ENCODE results near the gene CCL17. TPM values are rescaled to one million over a fixed set of nuclear protein-coding genes. Genes with fewer than 3 reads are reported as not detected.
"Not testable (repeated sequence)": the region's sequence is repeated elsewhere in the genome, so short reads cannot be mapped to it uniquely, and the experiment has no call there.

Gene CCL17
- polyA plus RNA-seq (ENCODE audit: insufficient read length in 10 of 10) = not detected
- long read RNA-seq, donor 1 = 0 reads
- long read RNA-seq, donor 2 = 0 reads
- long read RNA-seq, donor 3 = 0 reads
- long read RNA-seq, donor 4 = 0 reads
- long read RNA-seq, donor 5 = 0 reads
- long read RNA-seq, donor 6 = 0 reads
- long read RNA-seq, donor 7 = 0 reads
- long read RNA-seq, donor 8 = 0 reads
- long read RNA-seq, donor 9, partial matches to known transcripts = 0 of 1 reads
- long read RNA-seq, donor 9, other reads (novel, unspliced or antisense) = 0 of 1 reads

DNA sequence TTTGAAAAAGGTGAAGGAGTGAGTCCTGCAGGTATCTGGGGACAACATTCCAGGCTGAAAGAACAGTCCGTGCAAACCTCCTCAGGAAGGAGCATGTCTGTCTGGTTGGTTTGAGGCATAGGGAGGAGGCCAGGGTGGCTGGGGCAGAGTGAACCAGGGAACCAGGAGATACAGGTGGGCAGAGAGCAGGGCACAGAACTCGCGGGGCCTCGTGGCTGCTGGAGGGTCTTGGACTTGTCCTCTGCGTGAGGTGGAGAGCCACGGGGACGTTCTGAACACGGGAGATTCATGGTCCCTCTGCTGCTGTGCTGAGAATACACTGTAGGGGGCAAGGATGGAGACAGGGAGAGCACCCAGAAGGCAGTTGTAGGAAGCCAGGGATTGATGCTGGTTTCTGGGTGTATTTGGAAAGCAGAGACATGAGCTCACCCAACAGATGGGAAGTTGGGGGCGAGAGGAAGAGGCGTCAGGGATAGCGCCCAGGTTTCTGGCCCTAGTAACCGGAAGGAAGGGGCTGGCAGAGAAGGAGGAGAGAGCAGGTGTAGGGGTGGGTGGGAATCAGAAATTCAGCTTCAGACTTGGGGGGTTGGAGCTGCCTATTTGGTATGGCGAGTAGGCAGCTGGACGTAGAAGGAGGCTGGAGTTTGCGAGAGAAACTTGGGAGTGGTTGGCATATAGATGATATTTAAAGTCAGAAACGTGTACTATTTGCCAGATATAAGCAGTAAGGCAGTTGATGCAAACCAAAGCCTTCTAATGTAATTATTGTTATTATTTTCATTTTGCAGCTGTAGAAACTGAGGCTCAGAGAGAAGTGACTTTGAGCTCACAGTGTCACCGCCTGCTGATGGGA, at the start of gene CCL17:
Gene CCL17, plus strand, starts transcription at position 803 of the 853 bp plus-strand sequence. CDS start 9,166 bp downstream, outside the sequence.
- no peak for DNase-seq

DNA sequence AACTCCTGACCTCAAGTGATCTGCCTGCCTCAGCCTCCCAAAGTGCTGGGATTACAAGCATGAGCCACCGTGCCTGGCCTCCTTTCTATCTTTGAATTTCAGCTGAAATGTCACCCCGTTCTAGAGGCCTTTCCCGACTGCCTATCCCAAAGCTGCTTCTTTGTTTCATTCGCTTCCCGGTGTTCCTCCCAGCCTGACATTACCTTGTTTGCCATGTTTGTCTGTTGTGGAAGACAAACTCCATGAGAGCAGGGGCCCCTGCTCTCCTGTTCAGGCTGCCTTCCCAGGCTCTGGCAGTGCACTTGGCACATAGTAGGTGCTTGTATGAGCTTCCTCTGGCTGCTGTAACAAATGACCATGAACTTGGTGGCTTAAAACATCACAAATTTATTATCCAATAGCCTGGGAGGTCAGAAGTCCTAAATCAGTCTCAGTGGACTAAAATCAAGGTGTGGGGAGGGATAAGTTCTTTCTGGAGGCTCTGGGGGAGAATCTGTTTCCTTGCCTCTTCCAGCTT, 48.6 kb upstream of the CCL17 start:
- DNase-seq = no peak

DNA sequence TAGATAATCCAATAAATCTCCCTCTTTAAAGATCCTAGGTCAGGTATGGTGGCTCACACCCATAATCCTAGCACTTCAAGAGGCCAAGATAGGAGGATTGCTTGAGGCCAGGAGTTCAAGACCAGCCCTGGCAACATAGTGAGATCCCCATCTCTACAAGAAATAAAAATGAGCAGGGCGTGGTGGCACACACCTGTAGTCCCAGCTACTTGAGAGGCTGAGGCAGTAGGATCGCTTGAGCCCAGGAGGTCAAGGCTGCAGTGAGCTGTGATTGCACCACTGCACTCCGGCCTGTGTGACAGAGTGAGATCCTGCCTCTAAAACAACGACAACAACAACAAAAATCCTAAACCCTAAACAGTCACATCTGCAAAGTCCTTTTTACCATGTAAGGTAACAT, 48.0 kb upstream of the CCL17 start:
- DNase-seq = no peak

DNA sequence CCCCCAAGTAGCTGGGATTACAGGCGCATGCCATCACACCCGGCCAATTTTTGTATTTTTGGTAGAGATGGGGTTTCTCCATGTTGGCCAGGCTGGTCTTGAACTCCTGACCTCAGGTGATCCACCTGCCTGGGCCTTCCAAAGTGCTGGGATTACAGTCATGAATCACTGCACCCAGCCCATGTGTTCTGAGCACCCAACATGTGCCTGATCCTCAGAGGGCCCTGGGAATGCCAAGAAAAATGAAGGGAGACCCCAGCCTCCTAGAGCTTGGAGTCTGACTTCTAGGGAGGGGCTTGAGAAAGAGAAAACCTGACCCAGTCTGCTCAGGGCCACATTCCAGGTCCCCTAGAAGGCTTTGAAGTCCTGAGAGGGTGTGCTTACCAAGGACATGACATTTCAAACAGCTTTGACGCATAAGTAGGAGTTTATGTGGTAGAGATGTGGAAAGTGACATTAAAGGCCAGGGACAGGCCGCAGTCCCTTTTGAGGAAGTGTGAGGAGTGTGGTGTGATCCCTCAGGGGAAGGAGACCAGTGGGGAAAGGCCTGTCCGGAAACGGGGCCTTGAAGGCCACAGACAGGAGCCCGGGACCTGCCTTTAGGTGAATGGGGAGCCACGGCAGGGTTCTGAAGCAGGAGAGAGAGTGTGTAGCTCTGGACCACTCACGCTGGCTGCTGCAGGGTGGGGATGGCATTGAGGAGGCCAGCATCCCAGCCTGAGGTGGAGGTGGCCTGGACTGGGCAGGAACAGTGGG, 47.1 kb upstream of the CCL17 start:
- DNase-seq = no peak

DNA sequence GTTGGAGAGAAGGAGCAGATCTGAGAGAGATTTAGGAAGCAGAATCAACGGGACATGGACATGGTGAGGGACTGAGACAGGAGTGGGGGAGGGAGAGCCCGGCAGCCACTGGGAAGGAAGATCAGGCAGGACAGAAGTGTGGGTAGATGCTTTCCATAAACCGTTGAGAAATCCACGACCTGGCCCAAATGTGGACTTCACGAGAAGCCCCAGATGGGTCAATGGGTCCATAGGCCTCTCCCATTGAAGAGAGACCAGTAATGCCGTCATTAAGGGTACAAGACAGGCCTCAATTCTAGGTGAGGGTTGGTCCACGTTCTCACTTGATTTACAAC, 46.5 kb upstream of the CCL17 start:
- no peak for DNase-seq

DNA sequence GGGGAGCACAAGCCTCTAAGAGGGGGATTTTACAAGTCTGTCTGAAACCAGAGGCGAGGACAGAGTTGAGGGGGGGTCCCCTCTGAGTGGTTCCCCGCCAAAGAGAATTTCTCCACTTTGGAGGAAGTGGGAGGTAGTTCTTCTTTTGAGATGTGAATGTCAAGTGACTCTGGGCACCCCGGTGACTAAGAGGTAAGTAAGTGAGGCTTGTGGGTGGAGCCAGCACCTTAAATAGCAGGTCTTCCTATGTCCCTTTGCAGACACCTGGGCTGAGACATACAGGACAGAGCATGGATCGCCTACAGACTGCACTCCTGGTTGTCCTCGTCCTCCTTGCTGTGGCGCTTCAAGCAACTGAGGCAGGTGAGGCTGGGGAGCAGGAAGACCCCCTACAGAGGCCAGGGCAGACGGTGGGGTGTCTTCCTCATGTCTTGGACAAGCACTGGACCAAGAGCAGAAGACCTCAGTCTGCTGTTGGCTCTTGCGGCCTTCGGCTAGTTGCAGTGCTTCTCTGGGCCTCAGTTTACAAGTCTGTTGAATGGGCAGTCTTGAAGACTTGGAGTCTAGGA, 46.0 kb upstream of the CCL17 start, which contains the start of gene CCL22:
Gene CCL22, plus strand, starts transcription at position 257 of the 569 bp plus-strand sequence. Its CDS starts 34 bp downstream, at position 291.
- DNase-seq = no peak

DNA sequence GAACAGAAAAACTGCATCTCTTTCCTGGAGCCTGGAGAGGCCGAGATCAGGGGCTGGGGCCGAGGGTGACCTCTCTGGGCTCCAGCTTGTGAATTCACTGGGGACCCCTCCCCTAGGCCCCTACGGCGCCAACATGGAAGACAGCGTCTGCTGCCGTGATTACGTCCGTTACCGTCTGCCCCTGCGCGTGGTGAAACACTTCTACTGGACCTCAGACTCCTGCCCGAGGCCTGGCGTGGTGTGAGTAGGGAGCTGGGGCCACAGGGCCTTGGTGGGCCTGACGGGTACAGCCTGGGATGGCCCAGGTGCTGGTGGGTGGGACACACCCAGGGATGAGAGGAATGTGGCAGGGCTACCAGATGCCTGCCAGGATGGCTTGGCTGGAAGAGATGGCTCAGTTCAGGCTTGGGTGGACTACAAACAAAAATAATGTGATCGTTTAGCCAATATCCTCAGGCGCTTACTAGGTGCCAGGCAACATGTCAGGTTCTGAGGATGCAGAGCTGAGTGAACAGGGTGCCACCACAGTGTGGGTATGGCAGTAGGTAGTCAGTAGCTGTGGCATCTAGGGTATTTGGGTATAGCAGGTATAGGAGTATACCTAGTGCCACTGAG, 44.1 kb upstream of the CCL17 start:
- DNase-seq = no peak

DNA sequence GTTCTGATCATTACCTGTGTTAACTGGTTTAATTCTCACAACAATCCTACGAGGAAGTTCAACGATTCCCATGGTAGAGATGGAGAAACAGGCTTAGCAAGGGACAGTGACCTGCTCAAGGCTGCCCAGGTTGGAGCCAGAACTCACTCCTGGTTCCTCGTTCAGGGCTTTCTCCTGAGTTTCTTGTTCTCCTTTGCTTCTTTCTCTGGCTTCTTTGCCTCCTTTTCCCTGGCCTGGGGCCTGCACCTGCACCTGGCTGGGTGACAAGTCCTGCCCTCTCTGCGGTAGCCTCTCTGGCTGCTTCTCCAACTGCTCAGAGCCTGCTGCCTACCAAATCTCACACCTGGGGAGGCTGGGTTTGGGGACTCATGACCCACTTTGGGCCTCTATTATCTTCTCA, 43.2 kb upstream of the CCL17 start:
- DNase-seq = no peak

DNA sequence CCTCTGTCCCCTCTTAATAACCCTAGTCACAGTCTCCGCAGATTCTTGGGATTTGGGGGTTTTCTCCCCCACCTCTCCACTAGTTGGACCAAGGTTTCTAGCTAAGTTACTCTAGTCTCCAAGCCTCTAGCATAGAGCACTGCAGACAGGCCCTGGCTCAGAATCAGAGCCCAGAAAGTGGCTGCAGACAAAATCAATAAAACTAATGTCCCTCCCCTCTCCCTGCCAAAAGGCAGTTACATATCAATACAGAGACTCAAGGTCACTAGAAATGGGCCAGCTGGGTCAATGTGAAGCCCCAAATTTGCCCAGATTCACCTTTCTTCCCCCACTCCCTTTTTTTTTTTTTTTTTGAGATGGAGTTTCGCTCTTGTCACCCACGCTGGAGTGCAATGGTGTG, 40.4 kb upstream of the CCL17 start:
- no peak for DNase-seq

DNA sequence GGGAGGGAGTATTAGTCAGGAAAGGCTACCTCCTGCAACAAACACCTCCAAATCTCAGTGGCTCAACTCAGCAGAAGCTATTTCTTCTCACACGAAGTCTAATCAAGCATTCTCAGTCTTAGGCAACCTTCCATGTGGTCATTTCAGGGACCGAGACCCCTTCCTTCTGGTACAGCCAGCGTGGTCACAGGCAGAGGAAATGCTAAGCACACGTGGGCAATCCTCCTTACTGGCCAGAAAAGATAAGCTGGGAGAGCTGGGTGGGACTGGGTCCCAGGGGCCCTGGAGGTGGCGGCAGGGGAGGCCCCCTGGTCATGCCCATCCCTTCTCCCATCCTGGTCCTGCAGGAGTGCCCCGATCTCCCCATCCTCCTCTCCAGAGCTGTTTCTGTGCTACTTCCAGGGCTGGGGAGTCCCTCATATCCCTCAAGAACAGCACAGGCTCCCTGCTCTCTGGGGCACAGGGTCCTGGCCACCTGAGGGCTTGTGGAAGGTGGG, 38.0 kb upstream of the CCL17 start:
- no peak for DNase-seq

DNA sequence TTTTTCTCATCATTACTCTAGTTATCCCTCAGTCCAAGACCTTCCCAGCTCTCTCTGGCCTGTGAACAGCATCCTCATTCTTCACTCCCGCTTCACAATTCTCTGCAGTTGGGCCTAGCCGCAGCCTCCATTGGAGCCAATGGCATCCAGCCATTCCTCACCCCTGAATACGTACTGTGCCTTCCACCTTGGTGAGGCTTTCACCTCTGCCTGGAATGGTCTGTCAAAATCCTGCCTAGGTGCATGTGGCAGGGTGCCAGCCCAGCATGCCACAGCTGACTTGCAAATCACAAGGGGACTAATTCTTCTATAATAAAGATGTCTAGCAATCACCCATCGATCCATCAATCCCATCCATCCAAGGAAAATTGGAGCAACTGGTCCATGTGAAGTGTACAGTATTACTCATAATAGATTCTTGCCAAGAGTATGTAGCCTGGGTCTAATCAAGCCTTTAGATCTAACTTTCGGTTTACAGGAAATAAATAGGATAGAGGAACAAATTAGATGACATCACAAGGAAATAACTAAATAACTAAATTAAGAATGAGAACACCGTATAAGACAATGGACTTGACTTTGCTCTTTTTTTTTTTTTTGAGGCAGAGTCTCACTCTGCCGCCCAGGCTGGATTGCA, 37.3 kb upstream of the CCL17 start:
- DNase-seq = no peak

DNA sequence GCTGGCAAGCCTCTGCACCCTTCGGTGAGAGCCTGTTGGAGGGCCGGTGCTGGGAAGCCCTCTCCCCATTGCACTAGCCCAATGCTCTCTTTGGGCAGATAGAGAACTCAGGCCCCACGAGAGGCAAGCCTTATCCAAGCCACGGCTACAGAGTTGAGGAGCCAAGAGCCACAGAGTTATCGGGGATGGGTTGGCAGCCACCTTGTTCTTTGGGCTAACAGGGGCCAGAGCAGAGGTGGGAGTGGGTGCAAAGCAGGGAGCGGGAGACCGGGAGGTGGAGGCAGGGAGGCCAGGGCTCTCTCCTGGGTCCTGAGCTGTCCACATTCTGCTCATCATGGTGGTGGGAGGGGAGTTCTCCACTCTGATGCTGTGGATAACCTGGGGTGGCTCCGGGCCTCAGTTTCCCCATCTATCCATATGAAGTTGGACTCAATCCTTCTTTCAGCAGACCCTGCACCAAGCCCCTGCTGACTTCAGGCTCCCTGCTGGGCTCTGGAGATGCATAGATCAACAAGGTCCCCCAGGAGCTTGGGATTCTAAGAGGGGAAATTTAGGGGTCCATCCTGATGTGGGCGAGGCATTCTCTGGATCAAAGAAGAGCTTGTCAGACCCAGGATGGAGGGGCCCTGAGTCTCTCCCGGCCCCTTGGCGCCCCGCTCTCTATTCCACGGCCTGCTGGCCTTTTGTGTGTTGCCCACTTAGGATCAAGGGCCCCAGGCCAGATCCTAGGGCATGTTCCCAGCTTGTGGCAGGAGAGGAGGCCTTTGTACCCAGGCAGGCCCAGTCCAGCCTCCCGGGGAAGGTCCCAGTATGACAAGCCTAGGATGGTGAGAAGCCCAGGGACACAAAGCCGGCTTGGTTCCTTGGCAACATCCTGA, 32.8 kb upstream of the CCL17 start:
- no peak for DNase-seq

DNA sequence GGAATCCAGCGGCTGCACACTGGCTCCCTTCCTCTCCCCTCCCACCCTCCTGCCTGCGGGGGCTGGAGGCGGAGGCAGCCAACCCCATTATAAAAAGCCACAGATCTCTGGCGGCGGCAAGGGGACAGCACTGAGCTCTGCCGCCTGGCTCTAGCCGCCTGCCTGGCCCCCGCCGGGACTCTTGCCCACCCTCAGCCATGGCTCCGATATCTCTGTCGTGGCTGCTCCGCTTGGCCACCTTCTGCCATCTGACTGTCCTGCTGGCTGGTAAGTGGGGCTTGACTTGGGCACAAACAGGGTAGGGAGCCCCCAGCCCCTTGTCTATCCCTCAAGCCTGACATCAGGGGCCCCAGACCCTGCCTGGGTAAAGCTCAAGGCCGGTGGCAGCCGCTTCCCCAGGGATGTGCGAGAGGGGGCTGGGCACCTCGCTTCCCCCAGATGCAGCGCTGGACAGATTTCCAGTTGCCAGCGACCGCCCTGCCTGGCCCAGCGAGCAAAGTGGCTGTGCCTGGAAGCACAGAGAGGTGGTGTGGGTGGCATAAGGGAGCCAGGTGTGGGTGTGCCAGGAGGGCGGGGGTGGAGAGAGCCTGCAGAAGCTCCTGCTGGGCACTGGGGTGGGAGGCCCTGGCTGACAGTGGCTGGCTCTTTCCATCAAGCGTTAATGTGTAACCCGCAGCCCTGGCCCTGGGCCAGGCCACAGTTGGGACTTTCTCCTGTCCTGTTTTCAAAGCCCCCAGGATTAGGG, 32.0 kb upstream of the CCL17 start, which contains the start of gene CX3CL1:
Gene CX3CL1, plus strand, starts transcription at position 119 of the 745 bp plus-strand sequence. Its CDS starts 79 bp downstream, at position 198.
- DNase-seq = peak; percentile 19 to 75 (median 40)

DNA sequence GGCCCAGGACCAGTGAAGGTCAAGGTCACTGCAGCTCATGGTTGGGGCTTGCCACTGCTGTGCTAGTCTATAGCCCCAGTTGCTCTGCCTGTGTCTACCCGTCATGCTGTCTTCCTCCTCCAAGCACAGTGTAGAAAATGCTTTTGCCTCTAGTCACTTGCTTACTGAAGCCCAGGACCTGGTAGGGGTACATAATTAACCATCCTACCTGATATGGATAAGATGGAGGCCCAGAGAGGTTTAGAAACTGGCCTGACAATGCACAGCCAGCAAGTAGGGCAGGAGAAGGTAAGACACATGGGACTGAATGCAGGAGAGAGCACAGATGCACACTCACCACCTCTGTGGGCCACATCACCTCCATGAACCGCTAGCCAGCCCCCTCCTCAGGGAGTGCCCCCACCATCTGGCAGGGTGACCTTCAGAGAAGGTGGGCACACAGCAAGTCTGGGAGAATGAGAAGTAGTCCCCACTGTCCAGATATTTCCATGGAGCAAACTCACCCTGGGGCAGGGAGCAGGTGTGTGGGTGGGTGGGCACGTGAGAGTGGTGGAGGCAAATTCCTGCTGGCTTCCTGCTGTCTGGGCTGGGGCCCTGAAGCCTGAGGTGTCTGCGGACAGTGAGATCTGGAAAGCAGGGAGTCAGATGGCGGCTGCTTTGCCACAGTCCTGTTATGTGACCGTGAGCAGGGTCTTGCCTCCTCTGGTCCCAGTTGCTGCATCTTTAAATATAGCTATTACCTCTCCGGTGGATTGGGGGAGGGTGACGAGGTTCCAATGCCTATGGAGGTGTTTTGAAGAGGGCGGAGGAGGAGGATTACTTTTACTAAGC, 31.2 kb upstream of the CCL17 start:
- DNase-seq = no peak

DNA sequence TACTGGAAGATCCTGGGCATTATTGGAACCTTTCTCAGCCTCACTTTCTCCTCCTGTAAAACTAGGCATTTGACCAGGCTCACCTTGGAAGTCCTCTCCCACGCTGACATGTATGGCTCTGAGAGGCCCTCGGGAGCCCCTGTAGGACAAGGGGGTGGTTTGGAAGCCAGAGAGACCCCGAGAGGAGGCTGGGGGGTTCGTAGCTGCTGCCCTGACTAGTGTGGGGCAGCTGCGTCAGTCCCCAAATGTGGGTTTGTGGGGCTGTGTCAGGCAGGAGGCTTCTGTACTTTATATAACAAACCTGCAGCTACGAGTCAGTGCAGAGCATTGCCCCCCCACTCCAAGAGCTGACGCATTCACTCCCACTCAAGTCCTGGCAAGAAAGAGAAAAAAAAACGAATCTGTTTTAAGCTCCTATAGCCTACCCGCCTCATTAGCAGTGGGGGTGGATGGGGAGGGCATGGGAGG, 30.5 kb upstream of the CCL17 start:
- no peak for DNase-seq

DNA sequence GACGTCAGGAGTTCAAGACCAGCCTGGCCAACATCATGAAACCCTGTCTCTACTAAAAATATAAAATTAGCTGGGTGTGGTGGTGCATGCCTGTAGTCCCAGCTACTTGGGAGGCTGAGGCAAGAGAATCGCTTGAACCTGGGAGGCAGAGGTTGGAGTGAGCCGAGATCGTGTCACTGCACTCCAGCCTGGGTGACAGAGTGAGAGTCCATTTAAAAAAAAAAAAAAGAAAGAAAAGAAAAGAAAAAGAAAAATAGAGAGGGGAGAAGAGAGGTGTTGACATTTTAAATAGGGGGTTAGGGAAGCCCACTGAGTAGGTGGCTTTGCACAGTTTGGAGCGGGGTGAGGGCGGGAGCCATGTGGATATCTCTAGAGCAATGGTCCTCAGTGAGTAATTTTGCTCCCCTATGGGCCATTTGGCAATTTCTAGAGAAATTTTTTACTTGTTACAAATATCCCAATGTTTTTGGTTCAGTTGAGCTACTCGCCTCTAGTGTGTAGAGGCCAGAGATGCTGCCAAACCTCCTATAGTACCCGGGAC, 29.6 kb upstream of the CCL17 start:
- not testable (repeated sequence) for DNase-seq

DNA sequence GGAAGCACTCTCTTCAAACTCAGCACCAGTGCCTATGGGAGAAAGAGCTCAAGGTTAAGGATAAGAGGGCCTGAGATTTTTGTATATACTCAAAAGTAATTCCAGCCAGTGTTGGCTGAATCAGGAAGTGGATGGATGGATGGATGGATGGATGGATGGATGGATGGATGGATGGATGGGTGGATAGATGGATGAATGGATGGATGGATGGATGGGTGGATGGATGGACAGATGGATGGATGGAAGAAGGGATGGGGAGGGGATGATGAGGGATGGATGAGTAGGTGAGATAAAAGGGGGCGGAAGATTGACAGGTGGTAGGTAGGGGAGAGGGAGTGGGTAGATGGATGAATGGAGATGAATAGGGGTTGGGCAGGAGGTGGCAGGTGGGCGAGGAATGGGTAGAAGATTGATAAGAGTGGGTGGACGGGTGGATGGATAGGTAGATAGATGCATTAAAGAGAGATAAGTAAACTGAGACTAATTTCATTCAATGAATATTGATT, 28.2 kb upstream of the CCL17 start:
- no peak for DNase-seq

Data from muscle of back (tissue), 13 donors.